H9 (cell line): Measurements from ENCODE around the gene ARHGAP12. TPM values are rescaled to one million over a fixed set of nuclear protein-coding genes. Genes with fewer than 3 reads are reported as not detected.

ENCODE experiments used
- DNase-seq: peaks from one replicate; pipeline ENCODE4 v3.0.0-alpha.2; 2017
- H2AFZ ChIP-seq: one replicate; pipeline ENCODE4 v1.6.1; 2013; ENCODE audit warnings: mild to moderate bottlenecking, low read length, control low read depth, moderate library complexity
- H2AK5ac ChIP-seq: 2 replicates; pipeline ENCODE4 v1.6.1; 2013; ENCODE audit warnings: low read length, control low read depth, mixed read lengths; ENCODE audit not compliant: insufficient read length
- H2BK120ac ChIP-seq: one replicate; pipeline ENCODE4 v1.6.1; 2013; ENCODE audit warnings: low read depth, mild to moderate bottlenecking, low read length, control low read depth, inconsistent platforms; ENCODE audit not compliant: poor library complexity, severe bottlenecking
- H2BK12ac ChIP-seq: 2 replicates; pipeline ENCODE4 v1.6.1; 2013; ENCODE audit warnings: low read length, control low read depth, mixed read lengths, low read depth; ENCODE audit not compliant: insufficient read length
- H2BK15ac ChIP-seq: 2 replicates; pipeline ENCODE4 v1.6.1; 2013; ENCODE audit warnings: low read depth, low read length, control low read depth
- H2BK20ac ChIP-seq: one replicate; pipeline ENCODE4 v1.6.1; 2013; ENCODE audit warnings: low read depth, mild to moderate bottlenecking, low read length, control low read depth, inconsistent platforms; ENCODE audit not compliant: poor library complexity, severe bottlenecking
- H2BK5ac ChIP-seq: 2 replicates; pipeline ENCODE4 v1.6.1; 2013; ENCODE audit warnings: low read length, control low read depth, mixed read lengths; ENCODE audit not compliant: insufficient read length
- H3K14ac ChIP-seq: 2 replicates; pipeline ENCODE4 v1.6.1; 2013; ENCODE audit warnings: low read length, control low read depth; ENCODE audit not compliant: insufficient read depth
- H3K18ac ChIP-seq: 2 replicates; pipeline ENCODE4 v1.6.1; 2013; ENCODE audit warnings: low read depth, mild to moderate bottlenecking, mixed read lengths, low read length, control low read depth; ENCODE audit not compliant: insufficient read length
- H3K23ac ChIP-seq: 2 replicates; pipeline ENCODE4 v1.6.1; 2013; ENCODE audit warnings: low read length, control low read depth, mixed read lengths, low read depth; ENCODE audit not compliant: insufficient read length
- H3K23me2 ChIP-seq: 2 replicates; pipeline ENCODE4 v1.6.1; 2013; ENCODE audit warnings: low read depth, mild to moderate bottlenecking, mixed read lengths, low read length, control low read depth; ENCODE audit not compliant: insufficient read length, poor library complexity, severe bottlenecking
- H3K27ac ChIP-seq: 2 replicates; pipeline ENCODE4 v1.5.1; 2013; ENCODE audit warnings: low read length, control low read depth, mixed read lengths, low read depth; ENCODE audit not compliant: insufficient read length
- H3K27me3 ChIP-seq: 2 replicates; pipeline ENCODE4 v1.6.1; 2013; ENCODE audit warnings: low read length, control low read depth, inconsistent platforms; ENCODE audit not compliant: insufficient read depth
- H3K4ac ChIP-seq: 2 replicates; pipeline ENCODE4 v1.6.1; 2013; ENCODE audit warnings: low read depth, mild to moderate bottlenecking, control low read depth, inconsistent platforms, low read length, moderate library complexity
- H3K4me1 ChIP-seq: 2 replicates; pipeline ENCODE4 v1.6.1; 2013; ENCODE audit warnings: low read length, control low read depth, inconsistent platforms; ENCODE audit not compliant: insufficient read depth
- H3K4me2 ChIP-seq: 2 replicates; pipeline ENCODE4 v1.6.1; 2013; ENCODE audit warnings: low read length, control low read depth, mixed read lengths; ENCODE audit not compliant: insufficient read length, insufficient read depth
- H3K56ac ChIP-seq: 2 replicates; pipeline ENCODE4 v1.6.1; 2013; ENCODE audit warnings: low read depth, mild to moderate bottlenecking, mixed read lengths, low read length, control low read depth; ENCODE audit not compliant: insufficient read length
- H3K79me1 ChIP-seq: 2 replicates; pipeline ENCODE4 v1.6.1; 2013; ENCODE audit warnings: low read depth, mild to moderate bottlenecking, moderate library complexity, low read length, control low read depth, inconsistent platforms; ENCODE audit not compliant: insufficient read depth, poor library complexity, severe bottlenecking
- H3K79me2 ChIP-seq: 2 replicates; pipeline ENCODE4 v1.6.1; 2013; ENCODE audit warnings: low read length, control low read depth, inconsistent platforms; ENCODE audit not compliant: insufficient read depth
- H3K9ac ChIP-seq: 2 replicates; pipeline ENCODE4 v1.6.1; 2013; ENCODE audit warnings: low read length, control low read depth, mixed read lengths; ENCODE audit not compliant: insufficient read length; ENCODE audit errors: extremely low read depth
- H3K9me3 ChIP-seq: one replicate; pipeline ENCODE4 v1.6.1; 2013; ENCODE audit warnings: low read depth, low read length, inconsistent platforms; ENCODE audit not compliant: control insufficient read depth
- H3T11ph ChIP-seq: one replicate; pipeline ENCODE4 v1.6.1; 2013; ENCODE audit warnings: mild to moderate bottlenecking, low read length, control low read depth, inconsistent platforms
- H4K20me1 ChIP-seq: one replicate; pipeline ENCODE4 v1.6.1; 2013; ENCODE audit not compliant: control insufficient read depth, insufficient read length, insufficient read depth
- H4K5ac ChIP-seq: 2 replicates; pipeline ENCODE4 v1.6.1; 2013; ENCODE audit warnings: low read depth, mild to moderate bottlenecking, mixed read lengths, low read length, control low read depth; ENCODE audit not compliant: insufficient read length
- H4K8ac ChIP-seq: replicated peaks from 2 replicates; pipeline ENCODE4 v1.6.1; 2013; ENCODE audit warnings: low read length, control low read depth, mixed read lengths, low read depth; ENCODE audit not compliant: insufficient read length
- H4K91ac ChIP-seq: 2 replicates; pipeline ENCODE4 v1.6.1; 2013; ENCODE audit warnings: low read depth, mild to moderate bottlenecking, moderate library complexity, mixed read lengths, low read length, control low read depth; ENCODE audit not compliant: insufficient read length
- H3K27ac Mint-ChIP-seq, 3 experiments: 2 replicates in 2 of 3; 3 replicates in 1 of 3; pipeline ENCODE4 v1.8.0; 2020 to 2021; ENCODE audit warnings: mixed read lengths in 3 of 3, mild to moderate bottlenecking in 1 of 3, moderate library complexity in 1 of 3
- H3K27me3 Mint-ChIP-seq: 2 replicates; pipeline ENCODE4 v1.8.0; 2021; ENCODE audit warnings: low read depth, mild to moderate bottlenecking, moderate library complexity, mixed read lengths
- H3K36me3 Mint-ChIP-seq, 3 experiments: 2 replicates in 2 of 3; 3 replicates in 1 of 3; pipeline ENCODE4 v1.8.0; 2020 to 2021; ENCODE audit warnings: low read depth in 3 of 3, mixed read lengths in 3 of 3; ENCODE audit not compliant: insufficient read depth in 1 of 3
- H3K4me1 Mint-ChIP-seq, 2 experiments: 2 replicates each; pipeline ENCODE4 v1.8.0; 2020; ENCODE audit warnings: mixed read lengths in 2 of 2
- H3K4me3 Mint-ChIP-seq, 2 experiments: 2 replicates in 1 of 2; 3 replicates in 1 of 2; pipeline ENCODE4 v1.8.0; 2020 to 2021; ENCODE audit warnings: mild to moderate bottlenecking in 2 of 2, mixed read lengths in 2 of 2, moderate library complexity in 1 of 2
- H3K9me3 Mint-ChIP-seq, 2 experiments: 2 replicates in 1 of 2; 3 replicates in 1 of 2; pipeline ENCODE4 v1.8.0; 2020; ENCODE audit warnings: mild to moderate bottlenecking in 2 of 2, mixed read lengths in 2 of 2, moderate library complexity in 1 of 2
- WGBS: extraction: QIAGEN DNeasy Blood & Tissue Kit; methylation state at CpG from one replicate; pipeline ENCODE4 v1.1.7; 2013; ENCODE audit warnings: missing lambda C conversion rate, low lambda C conversion rate, mixed read lengths; ENCODE audit not compliant: insufficient read length; ENCODE audit errors: extremely low coverage; 5-methylcytosine and 5-hydroxymethylcytosine counted together
- total RNA-seq: library from RNA; stranded (reverse); gene quantifications from 2 replicates; pipeline ENCODE4 v1.2.1, GENCODE V29; 2021
- TF ChIP-seq, protein P1 (sequence below): fragments of 200-600 bp; sonication (generic); conservative IDR thresholded peaks from 3 replicates; pipeline ENCODE4 v1.8.0; 2021; ENCODE audit warnings: antibody characterized with exemption, mild to moderate bottlenecking

ARHGAP12 gene
- total RNA-seq, 1 experiment from 2014 or later, result 34.3 TPM

DNA sequence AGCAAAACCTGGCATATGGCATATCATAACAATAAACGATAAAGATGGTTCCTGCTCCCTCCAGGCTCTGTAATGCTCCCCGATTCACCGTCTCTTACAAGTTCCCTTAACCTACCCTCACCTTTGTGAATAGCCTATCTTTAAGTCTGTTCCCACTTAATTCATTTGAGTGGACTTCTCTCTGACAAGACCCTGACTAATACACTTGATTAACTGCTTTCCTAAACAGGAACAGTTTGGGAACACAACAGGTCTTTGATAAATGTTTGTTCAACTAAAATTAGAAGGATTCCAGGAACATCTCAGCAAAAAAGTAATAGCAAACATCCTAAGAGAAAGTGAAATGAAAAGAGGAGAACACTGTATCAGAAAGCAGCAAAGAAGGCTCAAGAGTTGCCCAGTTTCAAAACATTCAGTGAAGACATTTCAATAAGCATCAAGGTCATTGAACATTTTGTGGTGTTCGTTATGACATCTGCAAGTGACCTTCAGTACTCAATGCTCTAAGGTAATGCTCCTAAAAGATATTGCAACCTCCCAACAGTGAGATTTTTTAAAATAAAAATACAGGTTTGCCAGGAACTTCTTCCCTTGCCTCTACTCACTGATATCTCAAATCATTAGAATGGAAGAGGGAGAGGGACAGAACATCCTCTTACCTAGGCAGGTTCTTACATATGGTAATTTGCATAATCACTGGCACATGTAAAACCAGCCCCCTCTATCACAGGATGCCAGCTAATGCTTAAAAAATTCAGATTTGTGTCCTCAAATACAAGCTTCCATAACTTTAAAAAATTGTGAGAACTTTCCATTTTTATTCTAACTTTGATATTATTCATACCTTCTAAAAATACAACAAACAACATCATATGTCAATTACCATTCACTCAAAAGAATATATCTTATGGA, 11.4 kb upstream of the ARHGAP12 start:
- Mint-ChIP-seq H3K9me3 (no peaks in the 10 kb centered on the region), H3K4me3 (no peak overlapping the region), H3K36me3 (no peaks in the 10 kb centered on the region), H3K4me1 (peaks cover 10 to 17% of the 10 kb centered on the region in 2 experiments), H3K27me3 (no peaks in the 10 kb centered on the region), H3K27ac (no peak overlapping the region)
- Histone ChIP-seq H3K18ac (no peak overlapping the region), H3K4ac (no peak overlapping the region), H4K20me1 (no peaks in the 10 kb centered on the region), H3K79me2 (no peaks in the 10 kb centered on the region), H4K91ac (no peak overlapping the region), H3K4me1 (peaks cover 8% of the 10 kb centered on the region; the same call in 1 of the 2 replicates), H3K56ac (no peak overlapping the region), H2BK20ac (no peak overlapping the region), H2AK5ac (no peak overlapping the region), H3K9ac (no peak overlapping the region), H2BK15ac (no peak overlapping the region), H2BK12ac (no peak overlapping the region), H3K14ac (no peak overlapping the region), H3K79me1 (no peaks in the 10 kb centered on the region), H2AFZ (no peak overlapping the region), H3K9me3 (no peaks in the 10 kb centered on the region), H3K4me2 (no peak overlapping the region), H3K27ac (no peak overlapping the region), H4K8ac (no peak overlapping the region), H3K27me3 (no peaks in the 10 kb centered on the region), H2BK5ac (no peak overlapping the region), H3K23me2 (no peaks in the 10 kb centered on the region), H2BK120ac (no peak overlapping the region), H3K23ac (no peak overlapping the region), H3T11ph (no peak overlapping the region), H4K5ac (no peak overlapping the region)
- TF ChIP-seq, protein P1, sequence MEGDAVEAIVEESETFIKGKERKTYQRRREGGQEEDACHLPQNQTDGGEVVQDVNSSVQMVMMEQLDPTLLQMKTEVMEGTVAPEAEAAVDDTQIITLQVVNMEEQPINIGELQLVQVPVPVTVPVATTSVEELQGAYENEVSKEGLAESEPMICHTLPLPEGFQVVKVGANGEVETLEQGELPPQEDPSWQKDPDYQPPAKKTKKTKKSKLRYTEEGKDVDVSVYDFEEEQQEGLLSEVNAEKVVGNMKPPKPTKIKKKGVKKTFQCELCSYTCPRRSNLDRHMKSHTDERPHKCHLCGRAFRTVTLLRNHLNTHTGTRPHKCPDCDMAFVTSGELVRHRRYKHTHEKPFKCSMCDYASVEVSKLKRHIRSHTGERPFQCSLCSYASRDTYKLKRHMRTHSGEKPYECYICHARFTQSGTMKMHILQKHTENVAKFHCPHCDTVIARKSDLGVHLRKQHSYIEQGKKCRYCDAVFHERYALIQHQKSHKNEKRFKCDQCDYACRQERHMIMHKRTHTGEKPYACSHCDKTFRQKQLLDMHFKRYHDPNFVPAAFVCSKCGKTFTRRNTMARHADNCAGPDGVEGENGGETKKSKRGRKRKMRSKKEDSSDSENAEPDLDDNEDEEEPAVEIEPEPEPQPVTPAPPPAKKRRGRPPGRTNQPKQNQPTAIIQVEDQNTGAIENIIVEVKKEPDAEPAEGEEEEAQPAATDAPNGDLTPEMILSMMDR, result no peak
- DNase-seq, result no peak
- WGBS, result no CpG with 5 or more reads among the region's 4 CpGs
